ENCODE data around the gene PLEKHA5. TPM values are rescaled to one million over a fixed set of nuclear protein-coding genes. Genes with fewer than 3 reads are reported as not detected.

The PLEKHA5 gene
- total RNA-seq, 1 donor from 2014 or later: 232 TPM

GRCh38 chr12:19278407-19278806 is 148.9 kb downstream of the PLEKHA5 start:
- DNase-seq (ENCODE audit: low spot score, unreplicated experiment): no peak
- H3K9me3 Mint-ChIP-seq (ENCODE audit: low read depth): no peaks in the 10 kb centered on the region
- TF ChIP-seq, protein P1, sequence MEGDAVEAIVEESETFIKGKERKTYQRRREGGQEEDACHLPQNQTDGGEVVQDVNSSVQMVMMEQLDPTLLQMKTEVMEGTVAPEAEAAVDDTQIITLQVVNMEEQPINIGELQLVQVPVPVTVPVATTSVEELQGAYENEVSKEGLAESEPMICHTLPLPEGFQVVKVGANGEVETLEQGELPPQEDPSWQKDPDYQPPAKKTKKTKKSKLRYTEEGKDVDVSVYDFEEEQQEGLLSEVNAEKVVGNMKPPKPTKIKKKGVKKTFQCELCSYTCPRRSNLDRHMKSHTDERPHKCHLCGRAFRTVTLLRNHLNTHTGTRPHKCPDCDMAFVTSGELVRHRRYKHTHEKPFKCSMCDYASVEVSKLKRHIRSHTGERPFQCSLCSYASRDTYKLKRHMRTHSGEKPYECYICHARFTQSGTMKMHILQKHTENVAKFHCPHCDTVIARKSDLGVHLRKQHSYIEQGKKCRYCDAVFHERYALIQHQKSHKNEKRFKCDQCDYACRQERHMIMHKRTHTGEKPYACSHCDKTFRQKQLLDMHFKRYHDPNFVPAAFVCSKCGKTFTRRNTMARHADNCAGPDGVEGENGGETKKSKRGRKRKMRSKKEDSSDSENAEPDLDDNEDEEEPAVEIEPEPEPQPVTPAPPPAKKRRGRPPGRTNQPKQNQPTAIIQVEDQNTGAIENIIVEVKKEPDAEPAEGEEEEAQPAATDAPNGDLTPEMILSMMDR (IDR thresholded peaks at IDR 0.05; ENCODE audit: unreplicated experiment): no peak
- H3K36me3 Mint-ChIP-seq (ENCODE audit: insufficient read depth): peaks cover 46% of the 10 kb centered on the region
- no peaks in the 10 kb centered on the region for H3K27me3 Mint-ChIP-seq
- H3K4me1 Mint-ChIP-seq (ENCODE audit: low read depth): no peaks in the 10 kb centered on the region
- H3K27ac Mint-ChIP-seq: no peak overlapping the region
- no peak overlapping the region for H3K4me3 Mint-ChIP-seq (ENCODE audit: low read depth)

- Mint-ChIP-seq H3K27ac (no peak overlapping the region), H3K27me3 (no peaks in the 10 kb centered on the region), H3K9me3 (ENCODE audit: low read depth) (no peaks in the 10 kb centered on the region), H3K4me1 (ENCODE audit: low read depth) (no peaks in the 10 kb centered on the region), H3K36me3 (ENCODE audit: insufficient read depth) (peaks cover 47% of the 10 kb centered on the region), H3K4me3 (ENCODE audit: low read depth) (no peak overlapping the region)
- TF ChIP-seq, protein P1 (IDR thresholded peaks at IDR 0.05; ENCODE audit: unreplicated experiment): no peak
- no peak for DNase-seq (ENCODE audit: low spot score, unreplicated experiment)
Measured at GRCh38 chr12:19282133-19282699, 152.7 kb downstream of the PLEKHA5 start.

- H3K36me3 Mint-ChIP-seq (ENCODE audit: insufficient read depth): peaks cover 46% of the 10 kb centered on the region
- TF ChIP-seq, protein P1 (IDR thresholded peaks at IDR 0.05; ENCODE audit: unreplicated experiment): no peak
Measured at GRCh38 chr12:19284658-19285057, 155.1 kb downstream of the PLEKHA5 start.

DNA sequence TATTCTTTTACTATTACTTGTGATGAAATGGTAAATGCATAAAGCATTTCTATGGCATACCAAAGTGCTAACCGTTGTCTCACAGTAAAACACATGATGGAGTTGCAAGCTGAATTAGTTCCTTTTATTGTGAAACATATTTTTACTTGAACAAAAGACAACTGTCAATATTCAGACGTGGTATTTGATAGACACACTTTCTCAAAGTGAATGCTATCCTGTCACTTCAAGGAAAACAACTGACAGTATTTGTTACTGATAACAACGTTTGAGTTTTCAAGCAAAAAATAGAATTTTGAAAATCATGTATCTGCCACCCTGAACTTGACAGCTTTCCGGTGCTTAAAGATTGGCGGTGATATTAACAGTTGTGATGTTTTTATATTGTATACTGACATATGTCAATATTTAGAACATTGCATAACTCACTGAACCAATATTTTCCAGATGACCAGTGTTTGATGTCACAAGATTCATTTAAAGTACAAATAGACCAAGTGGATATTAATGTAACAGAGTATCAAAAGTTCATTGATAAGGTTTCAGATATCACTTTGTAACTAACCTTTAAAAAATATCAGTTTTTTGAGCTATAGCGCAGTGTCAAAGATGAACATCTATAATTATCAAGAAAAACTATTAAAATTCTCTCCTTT is 156.4 kb downstream of the PLEKHA5 start:
- Mint-ChIP-seq H3K4me1 (ENCODE audit: low read depth) (peaks cover 16% of the 10 kb centered on the region), H3K27me3 (no peaks in the 10 kb centered on the region), H3K4me3 (ENCODE audit: low read depth) (no peak overlapping the region), H3K27ac (no peak overlapping the region), H3K9me3 (ENCODE audit: low read depth) (no peaks in the 10 kb centered on the region), H3K36me3 (ENCODE audit: insufficient read depth) (peaks cover 44% of the 10 kb centered on the region)
- TF ChIP-seq, protein P1 (IDR thresholded peaks at IDR 0.05; ENCODE audit: unreplicated experiment): no peak
- DNase-seq (ENCODE audit: low spot score, unreplicated experiment): no peak

More at GRCh38 chr12:19284658-19285057, 155.1 kb downstream of the PLEKHA5 start:
- no peak overlapping the region for H3K27ac Mint-ChIP-seq
- no peaks in the 10 kb centered on the region for H3K9me3 Mint-ChIP-seq (ENCODE audit: low read depth)
- peaks cover 11% of the 10 kb centered on the region for H3K4me1 Mint-ChIP-seq (ENCODE audit: low read depth)
- H3K4me3 Mint-ChIP-seq (ENCODE audit: low read depth): no peak overlapping the region
- DNase-seq (ENCODE audit: low spot score, unreplicated experiment): no peak
- H3K27me3 Mint-ChIP-seq: no peaks in the 10 kb centered on the region

GRCh38 chr12:19287302-19287701 is 157.8 kb downstream of the PLEKHA5 start:
- H3K27ac Mint-ChIP-seq: peak overlapping the region; percentile 88
- TF ChIP-seq, protein P1 (IDR thresholded peaks at IDR 0.05; ENCODE audit: unreplicated experiment): no peak

More at GRCh38 chr12:19287302-19287701, 157.8 kb downstream of the PLEKHA5 start:
- DNase-seq (ENCODE audit: low spot score, unreplicated experiment): no peak
- Mint-ChIP-seq H3K9me3 (ENCODE audit: low read depth) (no peaks in the 10 kb centered on the region), H3K4me3 (ENCODE audit: low read depth) (no peak overlapping the region), H3K36me3 (ENCODE audit: insufficient read depth) (peaks cover 48% of the 10 kb centered on the region), H3K27me3 (no peaks in the 10 kb centered on the region), H3K4me1 (ENCODE audit: low read depth) (peaks cover 16% of the 10 kb centered on the region)
